Right forelimb (tissue), 1 donor: ENCODE data around the gene GPR101.
A peak's percentile ranks its signal among the peaks of the same experiment; 100 is the strongest.

Experiments used
- DNase-seq: peaks from one replicate; pipeline ENCODE4 v3.0.0-alpha.2; 2018

The GPR101 gene, protein sequence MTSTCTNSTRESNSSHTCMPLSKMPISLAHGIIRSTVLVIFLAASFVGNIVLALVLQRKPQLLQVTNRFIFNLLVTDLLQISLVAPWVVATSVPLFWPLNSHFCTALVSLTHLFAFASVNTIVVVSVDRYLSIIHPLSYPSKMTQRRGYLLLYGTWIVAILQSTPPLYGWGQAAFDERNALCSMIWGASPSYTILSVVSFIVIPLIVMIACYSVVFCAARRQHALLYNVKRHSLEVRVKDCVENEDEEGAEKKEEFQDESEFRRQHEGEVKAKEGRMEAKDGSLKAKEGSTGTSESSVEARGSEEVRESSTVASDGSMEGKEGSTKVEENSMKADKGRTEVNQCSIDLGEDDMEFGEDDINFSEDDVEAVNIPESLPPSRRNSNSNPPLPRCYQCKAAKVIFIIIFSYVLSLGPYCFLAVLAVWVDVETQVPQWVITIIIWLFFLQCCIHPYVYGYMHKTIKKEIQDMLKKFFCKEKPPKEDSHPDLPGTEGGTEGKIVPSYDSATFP

GRCh38 chrX:137033774-137034507 lies at the start of gene GPR101:
GPR101 (minus strand) TSS chrX:137033995; CDS start chrX:137031674, 2,321 bp downstream.
- no peak for DNase-seq

DNA sequence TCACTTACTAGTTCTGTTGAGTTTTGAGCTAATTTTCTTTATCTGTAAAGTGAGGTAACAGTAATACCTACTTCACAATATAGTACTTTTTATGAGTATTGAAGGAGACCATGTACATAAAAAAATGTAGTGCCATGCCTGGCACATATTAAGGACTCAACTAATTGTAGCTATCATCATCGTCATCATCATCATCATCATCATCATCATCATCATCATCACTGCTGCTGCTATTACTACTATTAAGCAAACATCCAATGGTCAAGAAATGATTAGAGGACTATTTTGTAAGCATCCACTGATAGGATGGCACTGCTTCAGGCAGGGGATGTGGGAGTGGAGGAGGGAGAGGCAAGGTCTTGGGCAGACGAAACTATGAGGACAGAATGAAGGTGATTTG lies 47.4 kb upstream of the GPR101 start:
- DNase-seq: no peak

- DNase-seq: no peak
These were observed 38.6 kb upstream of the GPR101 start for GRCh38 chrX:137072396-137072795.

- no peak for DNase-seq
These were observed 37.8 kb upstream of the GPR101 start for GRCh38 chrX:137071596-137071995.

- DNase-seq: no peak
These were observed 33.4 kb upstream of the GPR101 start for GRCh38 chrX:137067147-137067546.

DNA sequence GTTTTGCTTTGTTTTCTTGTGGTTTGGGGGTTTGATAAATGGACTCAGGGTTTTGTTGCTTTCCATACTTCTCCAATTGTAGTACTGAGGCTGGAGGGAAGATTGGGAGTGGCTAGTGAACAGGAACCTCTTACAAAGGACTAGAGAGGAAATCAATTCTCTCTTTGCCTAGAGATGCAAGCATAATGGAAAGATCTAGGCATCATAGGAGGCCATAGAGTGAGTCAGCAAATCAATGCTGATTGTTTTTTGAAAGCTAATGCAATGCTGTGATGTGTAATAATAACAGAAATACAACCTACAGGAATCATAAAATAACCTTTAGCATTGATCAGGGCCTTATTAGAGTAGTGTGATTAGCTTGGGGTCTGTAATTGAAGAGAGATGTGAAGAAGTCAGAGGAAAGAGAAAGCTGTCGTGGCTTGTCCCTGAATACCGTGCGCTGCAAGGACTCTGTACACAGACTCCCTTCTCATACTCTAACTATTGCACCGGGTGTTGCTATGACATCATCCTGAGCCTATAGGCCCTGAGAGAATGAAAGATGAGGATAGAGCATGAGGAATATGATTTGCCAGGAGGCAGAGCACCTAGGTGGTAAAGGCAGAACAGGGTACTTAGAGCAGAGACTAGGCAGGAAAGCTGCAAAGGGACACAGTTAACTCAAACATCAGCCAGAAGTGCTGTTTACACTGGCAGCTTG lies 29.3 kb upstream of the GPR101 start:
- DNase-seq: no peak

- DNase-seq: no peak
These were observed 24.7 kb upstream of the GPR101 start for GRCh38 chrX:137058339-137059127.

DNA sequence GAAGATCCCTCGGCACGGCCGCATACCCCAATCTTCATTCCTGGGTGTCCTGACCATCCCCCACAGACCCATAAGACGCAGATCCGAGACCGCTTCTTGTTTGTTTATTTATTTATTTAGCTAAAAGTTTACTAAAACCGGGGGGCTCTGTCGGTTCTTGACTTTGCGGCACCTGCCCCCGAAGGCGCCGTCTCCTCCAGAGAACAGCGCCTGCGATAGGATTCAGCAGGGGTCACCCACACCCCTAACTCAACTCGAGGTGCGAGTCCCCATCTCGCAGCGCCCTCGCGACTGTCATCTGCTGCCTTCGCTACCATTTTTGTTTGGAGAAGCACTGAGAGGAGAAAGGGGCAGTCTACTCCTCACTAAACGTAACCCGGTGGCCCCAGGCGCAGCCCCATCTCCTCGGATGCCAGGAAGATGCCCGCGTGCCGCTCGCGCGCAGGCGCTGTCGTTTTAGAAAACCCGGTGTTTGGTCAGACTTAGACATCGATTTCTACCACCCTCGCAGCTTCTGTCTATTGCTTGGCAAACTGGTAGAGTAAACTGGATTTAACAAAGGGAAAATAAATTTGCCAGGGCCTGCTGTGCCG lies 18.9 kb upstream of the GPR101 start:
- no peak for DNase-seq

DNA sequence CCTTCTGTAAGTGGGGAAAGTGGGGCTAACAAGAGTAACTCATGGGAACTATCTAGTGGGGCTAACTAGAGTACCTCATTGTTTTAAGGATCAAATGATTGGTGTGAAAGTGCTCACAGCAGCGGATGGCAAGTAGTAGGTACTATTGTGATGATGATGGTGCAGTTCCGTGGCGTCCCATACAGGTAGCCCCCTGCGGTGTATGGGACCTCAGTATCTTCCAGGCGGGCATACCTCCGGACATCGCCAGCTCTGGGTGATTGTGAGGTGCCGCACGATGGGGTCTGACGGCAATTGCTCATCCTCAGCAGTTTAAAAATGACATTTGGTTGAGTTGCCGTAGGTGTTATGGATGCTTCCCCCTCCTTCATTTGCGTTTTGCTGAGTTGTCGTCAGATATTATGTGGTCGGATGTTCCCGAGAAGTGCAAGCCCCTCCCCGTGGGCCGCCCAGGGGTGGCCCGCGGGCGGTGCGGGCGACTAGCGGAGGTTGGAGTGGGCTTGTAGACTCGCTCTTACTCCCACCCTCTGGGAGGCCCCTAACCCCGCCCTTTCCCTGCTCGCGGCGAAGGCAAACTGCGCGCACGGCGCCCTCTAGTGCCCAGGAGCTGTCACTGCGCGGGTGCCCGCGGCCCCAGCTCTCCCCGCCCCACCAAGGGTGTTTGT lies 18.3 kb upstream of the GPR101 start:
- peak; percentile 77 for DNase-seq

- no peak for DNase-seq
These were observed 11.1 kb upstream of the GPR101 start for GRCh38 chrX:137044893-137045292.

- no peak for DNase-seq
These were observed 9.9 kb upstream of the GPR101 start for GRCh38 chrX:137043736-137044135.

DNA sequence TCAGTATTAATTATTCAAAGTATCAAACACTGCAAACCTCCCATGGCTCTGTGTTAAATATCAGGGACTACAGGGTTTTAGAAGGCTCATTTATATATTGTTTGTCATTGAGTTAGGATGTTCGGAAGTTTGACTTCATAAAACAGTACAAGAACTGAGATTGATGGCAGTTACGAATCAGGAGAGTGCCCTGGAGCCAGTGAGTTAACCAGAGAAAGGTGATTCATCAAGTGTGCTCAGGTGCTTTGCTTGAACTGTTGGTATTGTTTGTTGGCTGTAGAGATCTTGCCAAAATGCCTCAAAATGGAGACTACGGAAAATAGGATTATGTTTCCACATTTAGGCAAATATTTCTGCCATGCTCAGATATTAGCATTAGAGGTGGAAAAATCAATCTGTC lies 7.5 kb upstream of the GPR101 start:
- DNase-seq: no peak

- DNase-seq: no peak
These were observed 6.5 kb upstream of the GPR101 start for GRCh38 chrX:137040113-137040794.

DNA sequence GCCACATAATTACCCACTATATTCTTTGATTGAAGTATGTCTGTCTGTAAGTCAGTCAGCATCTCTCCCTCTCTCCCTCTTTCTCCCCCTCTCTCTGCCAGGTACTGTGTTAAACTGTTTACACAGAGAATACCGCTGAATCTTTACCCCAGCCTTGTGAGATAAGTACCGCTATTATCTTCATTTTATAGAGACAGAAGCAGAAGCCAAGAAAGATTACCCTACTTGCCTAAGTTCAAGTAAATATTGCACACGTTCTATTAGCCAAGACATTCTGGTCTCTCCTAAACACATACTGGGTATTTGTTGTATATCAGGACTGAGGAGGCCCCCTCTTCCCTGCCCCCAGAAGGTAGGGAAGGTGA lies 695 bp upstream of the GPR101 start:
- no peak for DNase-seq

GRCh38 chrX:137032841-137033773 lies 688 bp downstream of the GPR101 start:
- DNase-seq: no peak

GRCh38 chrX:137032341-137032694 lies 1.5 kb downstream of the GPR101 start:
- DNase-seq: no peak

DNA sequence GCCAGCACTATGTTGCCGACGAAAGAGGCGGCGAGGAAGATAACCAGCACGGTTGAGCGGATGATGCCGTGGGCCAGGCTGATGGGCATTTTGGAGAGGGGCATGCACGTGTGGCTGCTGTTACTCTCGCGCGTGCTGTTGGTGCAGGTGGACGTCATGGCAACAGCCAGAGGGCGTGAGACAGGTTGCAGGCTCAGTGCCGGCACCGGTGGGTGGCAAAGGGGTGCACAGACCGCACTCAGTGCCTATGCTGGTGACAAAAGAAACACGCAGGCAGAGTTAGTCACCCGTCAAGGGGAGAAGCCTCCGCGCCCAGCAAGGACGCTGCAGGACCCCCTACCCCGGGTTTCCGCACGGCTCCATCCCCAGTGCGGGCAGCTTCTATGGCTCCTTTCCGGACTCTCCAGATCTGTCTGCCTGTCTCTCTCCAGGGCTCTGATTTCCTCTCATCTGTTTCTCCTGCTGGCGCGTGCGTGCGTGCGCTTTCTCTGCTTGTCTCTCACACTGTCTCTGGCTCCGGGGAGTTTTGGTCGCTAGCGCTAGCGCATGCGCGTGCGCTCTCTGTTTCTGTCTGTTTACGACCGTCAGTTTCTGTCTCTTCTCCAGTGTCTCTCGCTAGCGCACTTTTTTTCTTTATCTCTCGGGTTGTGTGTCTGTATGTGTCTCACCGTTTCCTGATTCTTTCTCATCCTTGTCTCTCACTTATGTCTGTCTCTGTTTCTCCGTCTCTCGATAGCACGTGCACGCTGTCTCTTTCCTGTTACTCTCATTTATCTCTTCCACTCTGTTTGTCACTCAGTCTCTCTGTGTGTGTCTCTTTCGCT lies 2.1 kb downstream of the GPR101 start:
- peak; percentile 43 for DNase-seq

- no peak for DNase-seq
These were observed 2.8 kb downstream of the GPR101 start for GRCh38 chrX:137031039-137031438.

GRCh38 chrX:137028699-137029098 lies 5.1 kb downstream of the GPR101 start:
- DNase-seq: no peak
